Limb (tissue), 2 donors: Measurements from ENCODE around the gene PANX2.
A peak's percentile ranks its signal among the peaks of the same experiment; 100 is the strongest.
"Not testable (repeated sequence)": the region's sequence is repeated elsewhere in the genome, so short reads cannot be mapped to it uniquely, and the experiment has no call there.

Experiments
- DNase-seq, 2 donors: peaks; one replicate each; pipeline ENCODE4 v3.0.0-alpha.2; 2016; ENCODE audit errors: extremely low spot score in 2 of 2

Gene PANX2

GRCh38 chr22:50197856-50198623, 27.5 kb downstream of the PANX2 start:
- DNase-seq = no peak

GRCh38 chr22:50198624-50199017, 28.1 kb downstream of the PANX2 start:
- DNase-seq = no peak

- DNase-seq = no peak
Measured at GRCh38 chr22:50199251-50199721, 28.8 kb downstream of the PANX2 start.

GRCh38 chr22:50199829-50200460, 29.4 kb downstream of the PANX2 start:
- DNase-seq = no peak

- peak; percentile 81 to 97 for DNase-seq
Measured at GRCh38 chr22:50200461-50201190, 30.1 kb downstream of the PANX2 start, which contains the start of gene SELENOO. SELENOO (plus strand) TSS chr22:50201011; CDS start chr22:50201037, 26 bp downstream.

GRCh38 chr22:50201191-50202129, 30.9 kb downstream of the PANX2 start:
- no peak for DNase-seq

GRCh38 chr22:50202130-50202666, 31.7 kb downstream of the PANX2 start:
- DNase-seq = no peak

GRCh38 chr22:50203288-50203687, 32.8 kb downstream of the PANX2 start:
- no peak for DNase-seq

GRCh38 chr22:50204571-50204970, 34.0 kb downstream of the PANX2 start:
- DNase-seq = no peak

GRCh38 chr22:50204998-50205397, 34.5 kb downstream of the PANX2 start:
- DNase-seq = not testable (repeated sequence)

- no peak for DNase-seq
Measured at GRCh38 chr22:50205781-50206569, 35.4 kb downstream of the PANX2 start.

- peak in 1 of 2 donors; percentile 41 for DNase-seq
Measured at GRCh38 chr22:50206599-50206998, 36.1 kb downstream of the PANX2 start.

GRCh38 chr22:50207383-50208140, 37.0 kb downstream of the PANX2 start:
- DNase-seq = peak in 1 of 2 donors; percentile 34

- peak in 1 of 2 donors; percentile 32 for DNase-seq
Measured at GRCh38 chr22:50208430-50208938, 38.0 kb downstream of the PANX2 start.

GRCh38 chr22:50208939-50209892, 38.7 kb downstream of the PANX2 start:
- DNase-seq = no peak

GRCh38 chr22:50209893-50210292, 39.4 kb downstream of the PANX2 start:
- DNase-seq = peak in 1 of 2 donors; percentile 71

GRCh38 chr22:50210378-50211139, 40.0 kb downstream of the PANX2 start:
- DNase-seq = no peak
